ENCODE results near the gene DCP1A. TPM values are rescaled to one million over a fixed set of nuclear protein-coding genes. Genes with fewer than 3 reads are reported as not detected.

DCP1A gene
- total and polyA plus RNA-seq, 2 donors (not counting 3 experiments of a cell fraction or from before 2014, with no cell fraction given) = 32.3 to 38.0 TPM

DNA sequence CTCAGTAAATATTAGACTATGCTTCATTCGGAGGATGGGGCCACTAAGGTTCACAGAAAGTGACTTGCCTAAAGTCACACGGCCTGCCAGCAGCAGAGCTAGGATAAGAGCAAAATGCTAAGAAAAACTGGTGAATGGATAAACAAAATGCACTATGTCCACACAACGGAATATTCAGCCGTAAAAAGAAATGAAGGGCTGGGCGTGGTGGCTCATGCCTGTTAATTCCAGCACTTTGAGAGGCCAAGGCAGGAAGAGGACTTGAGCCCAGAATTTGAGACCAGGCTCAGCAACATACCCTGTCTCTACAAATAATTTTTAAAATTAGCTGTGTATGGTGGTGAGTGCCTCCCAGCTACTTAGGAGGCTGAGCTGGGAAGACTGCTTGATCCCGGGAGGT, 99.2 kb downstream of the DCP1A start:
- dilution Hi-C loops (cut with MboI; ENCODE audit: extremely low pct_ligation_motif_present, low sequenced_read_pairs) (no loop called here), intact Hi-C loops (cut with micrococcal nuclease) (no loop called here)
- peaks cover 3% of the 10 kb centered on the region for H4K20me1 ChIP-seq (replicated peaks; ENCODE audit: control insufficient read depth, extremely low read depth, insufficient read depth, low read length)
- no peaks in the 10 kb centered on the region for H3K27me3 ChIP-seq (ENCODE audit: control insufficient read depth in 2 of 2, insufficient read depth in 2 of 2, low read length in 2 of 2)
- TF ChIP-seq, protein P1, sequence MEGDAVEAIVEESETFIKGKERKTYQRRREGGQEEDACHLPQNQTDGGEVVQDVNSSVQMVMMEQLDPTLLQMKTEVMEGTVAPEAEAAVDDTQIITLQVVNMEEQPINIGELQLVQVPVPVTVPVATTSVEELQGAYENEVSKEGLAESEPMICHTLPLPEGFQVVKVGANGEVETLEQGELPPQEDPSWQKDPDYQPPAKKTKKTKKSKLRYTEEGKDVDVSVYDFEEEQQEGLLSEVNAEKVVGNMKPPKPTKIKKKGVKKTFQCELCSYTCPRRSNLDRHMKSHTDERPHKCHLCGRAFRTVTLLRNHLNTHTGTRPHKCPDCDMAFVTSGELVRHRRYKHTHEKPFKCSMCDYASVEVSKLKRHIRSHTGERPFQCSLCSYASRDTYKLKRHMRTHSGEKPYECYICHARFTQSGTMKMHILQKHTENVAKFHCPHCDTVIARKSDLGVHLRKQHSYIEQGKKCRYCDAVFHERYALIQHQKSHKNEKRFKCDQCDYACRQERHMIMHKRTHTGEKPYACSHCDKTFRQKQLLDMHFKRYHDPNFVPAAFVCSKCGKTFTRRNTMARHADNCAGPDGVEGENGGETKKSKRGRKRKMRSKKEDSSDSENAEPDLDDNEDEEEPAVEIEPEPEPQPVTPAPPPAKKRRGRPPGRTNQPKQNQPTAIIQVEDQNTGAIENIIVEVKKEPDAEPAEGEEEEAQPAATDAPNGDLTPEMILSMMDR (IDR thresholded peaks at IDR 0.05; ENCODE audit: extremely low read depth in 1 of 2, insufficient read depth in 1 of 2, low read depth in 1 of 2, low read length in 2 of 2) = no peak
- TF ChIP-seq EZH2 (IDR thresholded peaks at IDR 0.05; ENCODE audit: borderline replicate concordance, low read depth, low read length, severe bottlenecking) (no peak), FOS (IDR thresholded peaks at IDR 0.05; ENCODE audit: borderline replicate concordance, insufficient read depth, low read length) (no peak), GATA2 (IDR thresholded peaks at IDR 0.05; ENCODE audit: insufficient read depth, insufficient read length, low read depth, low read length) (no peak), POLR2AphosphoS5 (IDR thresholded peaks at IDR 0.05; ENCODE audit: insufficient read depth, low read depth, low read length) (no peak), MYC (IDR thresholded peaks at IDR 0.05; ENCODE audit: low read depth, low read length) (no peak), JUN (IDR thresholded peaks at IDR 0.05; ENCODE audit: borderline replicate concordance, insufficient read depth, insufficient read length, low read depth) (no peak), POLR2A (IDR thresholded peaks at IDR 0.05; ENCODE audit: low read depth, low read length) (no peak)
- TF ChIP-seq, protein P2, sequence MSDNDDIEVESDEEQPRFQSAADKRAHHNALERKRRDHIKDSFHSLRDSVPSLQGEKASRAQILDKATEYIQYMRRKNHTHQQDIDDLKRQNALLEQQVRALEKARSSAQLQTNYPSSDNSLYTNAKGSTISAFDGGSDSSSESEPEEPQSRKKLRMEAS (IDR thresholded peaks at IDR 0.05; ENCODE audit: insufficient read depth, insufficient read length) = no peak
- no peak for DNase-seq (ENCODE audit: low read depth, low spot score)
- ChIA-PET CTCF (interaction anchor here (1.3 kb wide), 1 partner anchor 28 kb away, joined by 3 read pairs; no protein-coding TSS in a partner anchor), POLR2A (no interaction called here)
- H3K9ac ChIP-seq (replicated peaks; ENCODE audit: extremely low read depth, insufficient read depth, low read length) = no peak overlapping the region
- H3K9me3 ChIP-seq (replicated peaks; ENCODE audit: control insufficient read depth, insufficient read depth, low read length) = no peaks in the 10 kb centered on the region
- peaks cover 24% of the 10 kb centered on the region for H3K4me1 ChIP-seq (ENCODE audit: control insufficient read depth, extremely low read depth, insufficient read depth, low read length)
- H3K27ac ChIP-seq (ENCODE audit: insufficient read depth, low read depth, low read length) = no peak overlapping the region
- peaks cover 100% of the 10 kb centered on the region for H3K79me2 ChIP-seq (ENCODE audit: control insufficient read depth, insufficient read depth, low read length)
- no peak for FAIRE-seq
- H3K9me1 ChIP-seq (replicated peaks; ENCODE audit: control insufficient read depth, extremely low read depth, insufficient read depth, low read length) = no peaks in the 10 kb centered on the region
- BruUV-seq (replicated peaks) = no TSS peak
- no peak overlapping the region for H3K4me3 ChIP-seq (replicated peaks in 1 of 3; ENCODE audit: insufficient read depth in 1 of 3, low read depth in 1 of 3, low read length in 3 of 3)
- H3K36me3 ChIP-seq (ENCODE audit: control insufficient read depth in 2 of 2, extremely low read depth in 1 of 2, insufficient read depth in 2 of 2, low read length in 2 of 2) = peaks cover 0 to 2% of the 10 kb centered on the region in 2 experiments
- no peak overlapping the region for H3K4me2 ChIP-seq (ENCODE audit: insufficient read depth, low read length)
- H2AFZ ChIP-seq (ENCODE audit: low read depth, low read length) = no peak overlapping the region

All from endothelial cell of umbilical vein (primary cell).